Peyer's patch (tissue), 4 donors: ENCODE data around the gene PSMC5. TPM values are rescaled to one million over a fixed set of nuclear protein-coding genes. Genes with fewer than 3 reads are reported as not detected.
A peak's percentile ranks its signal among the peaks of the same experiment; 100 is the strongest.
"Not testable (repeated sequence)": the region's sequence is repeated elsewhere in the genome, so short reads cannot be mapped to it uniquely, and the experiment has no call there.

Experiments
- DNase-seq, 3 donors: peaks; one replicate each; pipeline ENCODE4 v3.0.0-alpha.2; 2017 to 2019
- H3K27ac ChIP-seq, 4 donors: fragments of 200-600 bp; sonication (generic); one replicate each; pipeline ENCODE4 v1.5.1; 2016 to 2019
- H3K27me3 ChIP-seq, 2 donors: fragments of 200-600 bp; sonication (generic); one replicate each; pipeline ENCODE4 v1.5.1; 2019
- H3K36me3 ChIP-seq, 3 donors: fragments of 200-600 bp; sonication (generic); one replicate each; pipeline ENCODE4 v1.5.1; 2016 to 2019
- H3K4me1 ChIP-seq, 4 donors: fragments of 200-600 bp; sonication (generic); one replicate each; pipeline ENCODE4 v1.5.1; 2016 to 2019
- H3K4me3 ChIP-seq, 4 donors: fragments of 200-600 bp; sonication (generic); 1 replicate in 3 of 4; 2 replicates in 1 of 4; pipeline ENCODE4 v1.5.1; 2016 to 2019; ENCODE audit warnings: mild to moderate bottlenecking in 1 of 4
- H3K9me3 ChIP-seq, 4 donors: fragments of 200-600 bp; sonication (generic); one replicate each; pipeline ENCODE4 v1.5.1; 2016 to 2019; ENCODE audit warnings: mild to moderate bottlenecking in 1 of 4
- CTCF ChIP-seq, 6 experiments: fragments of 450-650 bp in 4 of 6; fragments of 200-600 bp in 2 of 6; sonication (generic) in 1 of 6; IDR thresholded peaks; one replicate each; pipeline ENCODE4 v1.5.1; 2017 to 2019; ENCODE audit warnings: antibody characterized with exemption in 6 of 6, mild to moderate bottlenecking in 3 of 6, moderate library complexity in 1 of 6
- POLR2A ChIP-seq, 2 donors: fragments of 450-650 bp; IDR thresholded peaks; one replicate each; pipeline ENCODE4 v1.5.1; 2017; ENCODE audit warnings: antibody characterized with exemption in 2 of 2, mild to moderate bottlenecking in 2 of 2, moderate library complexity in 2 of 2
- total RNA-seq, 4 donors: library from RNA; depleted of rRNA; stranded (reverse); fragments of >200 nt; gene quantifications; one replicate each; pipeline ENCODE4 v1.1.0, GENCODE V29; 2016

The PSMC5 gene
- total RNA-seq, 4 donors from 2014 or later: 61.1 to 126 (median 67.3) TPM

GRCh38 chr17:63878413-63878812, 51.2 kb downstream of the PSMC5 start:
- peak in 1 of 3 donors; percentile 17 for DNase-seq
- H3K36me3 ChIP-seq, H3K27me3 ChIP-seq, H3K4me1 ChIP-seq, H3K27ac ChIP-seq, H3K9me3 ChIP-seq, H3K4me3 ChIP-seq: not testable (repeated sequence)

GRCh38 chr17:63880706-63881105, 53.5 kb downstream of the PSMC5 start:
- H3K9me3 ChIP-seq: no peaks in the 10 kb centered on the region
- no peaks in the 10 kb centered on the region for H3K27me3 ChIP-seq
- H3K4me3 ChIP-seq: no peak overlapping the region
- no peaks in the 10 kb centered on the region for H3K36me3 ChIP-seq
- peak in 1 of 3 donors; percentile 34 for DNase-seq
- no peaks in the 10 kb centered on the region for H3K4me1 ChIP-seq
- TF ChIP-seq CTCF (IDR thresholded peaks at IDR 0.05) (no peak), POLR2A (IDR thresholded peaks at IDR 0.05) (no peak)
- H3K27ac ChIP-seq: no peak overlapping the region

GRCh38 chr17:63881337-63881736, 54.1 kb downstream of the PSMC5 start:
- H3K27ac ChIP-seq, DNase-seq, H3K27me3 ChIP-seq, H3K9me3 ChIP-seq, H3K4me3 ChIP-seq, H3K36me3 ChIP-seq, H3K4me1 ChIP-seq: not testable (repeated sequence)

Other genes starting within 250 kb of the PSMC5 start
- gene TACO1, start 226.5 kb upstream of the PSMC5 start, total RNA-seq: 10 to 100 TPM; 12.4 to 38.7 (median 36.0) TPM
- 10 to 100 TPM; 17.3 to 61.9 (median 39.2) TPM for gene MAP3K3, start 205.0 kb upstream of the PSMC5 start, total RNA-seq
- 10 to 100 TPM in 3 of 4 donors, 1 to 10 TPM in 1; 9.9 to 79.2 (median 12.6) TPM for gene LIMD2, start 127.3 kb upstream of the PSMC5 start, total RNA-seq
- 10 to 100 TPM; 14.2 to 52.8 (median 40.4) TPM for gene STRADA, start 85.6 kb upstream of the PSMC5 start, total RNA-seq
- gene CCDC47, start 53.8 kb upstream of the PSMC5 start, total RNA-seq: 10 to 100 TPM; 79.8 to 91.8 (median 89.1) TPM
- 100 to 1,000 TPM in 3 of 4 donors, 10 to 100 TPM in 1; 78.5 to 334 (median 148) TPM for gene DDX42, start 53.3 kb upstream of the PSMC5 start, total RNA-seq
- 100 to 1,000 TPM in 1 of 4 donors, 10 to 100 TPM in 3; 19.6 to 133 (median 51.6) TPM for gene FTSJ3, start 232 bp downstream of the PSMC5 start, total RNA-seq
- 100 to 1,000 TPM; 124 to 193 (median 151) TPM for gene SMARCD2, start 15.3 kb downstream of the PSMC5 start, total RNA-seq
- not detected for gene CSH2, start 46.2 kb downstream of the PSMC5 start, total RNA-seq
- gene GH2, start 54.5 kb downstream of the PSMC5 start, total RNA-seq: not detected
- gene CSH1, start 69.1 kb downstream of the PSMC5 start, total RNA-seq: not detected
- gene CSHL1, start 83.8 kb downstream of the PSMC5 start, total RNA-seq: not detected
- gene GH1, start 91.4 kb downstream of the PSMC5 start, total RNA-seq: not detected
- gene CD79B, start 104.9 kb downstream of the PSMC5 start, total RNA-seq: 10 to 100 TPM in 1 of 4 donors, 1 to 10 TPM in 2, not detected in 1; 2.4 to 44.6 (median 4.4) TPM
- gene SCN4A, start 145.5 kb downstream of the PSMC5 start, total RNA-seq: under 1 TPM in 1 of 4 donors, not detected in 3; 0.83 TPM
- gene PRR29, start 170.9 kb downstream of the PSMC5 start, total RNA-seq: under 1 TPM in 1 of 4 donors, not detected in 3; 0.27 TPM
- gene ICAM2, start 193.2 kb downstream of the PSMC5 start, total RNA-seq: 10 to 100 TPM in 2 of 4 donors, 1 to 10 TPM in 2; 2.1 to 25.6 (median 9.7) TPM